ENCODE results near the gene DNMT1.

The DNMT1 gene

DNA sequence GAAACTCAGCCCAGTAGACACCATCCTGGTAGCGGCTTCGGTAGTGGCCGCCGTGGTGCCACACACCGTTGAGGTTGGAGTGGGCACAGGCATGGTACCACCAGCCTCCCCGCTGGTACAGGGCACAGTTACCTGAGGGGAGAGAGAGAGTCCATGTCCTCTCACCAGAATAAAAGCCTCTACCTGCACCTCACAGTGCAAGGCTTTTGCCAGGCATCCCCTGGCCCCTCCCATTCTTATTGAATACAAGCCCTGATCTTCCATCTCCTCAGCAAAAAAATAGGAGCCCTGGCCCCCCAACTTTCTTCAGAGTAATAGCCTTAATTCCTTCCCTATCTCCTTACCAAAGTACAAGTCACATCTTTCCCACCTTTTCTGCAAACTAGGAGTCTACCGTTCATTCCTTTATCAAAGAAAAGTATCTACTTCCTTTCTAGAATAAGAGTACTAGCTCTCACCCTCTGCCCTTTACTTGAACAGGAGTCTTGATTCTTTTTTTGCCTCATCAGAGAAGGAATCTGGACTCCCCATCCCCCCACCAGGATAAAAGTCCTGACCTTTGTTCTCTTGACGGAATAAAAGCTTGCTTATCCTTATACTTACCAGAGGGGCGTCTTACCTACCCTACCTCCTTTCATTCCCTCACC, 102.0 kb downstream of the DNMT1 start:
- no peak for DNase-seq (ENCODE audit: low spot score)

DNA sequence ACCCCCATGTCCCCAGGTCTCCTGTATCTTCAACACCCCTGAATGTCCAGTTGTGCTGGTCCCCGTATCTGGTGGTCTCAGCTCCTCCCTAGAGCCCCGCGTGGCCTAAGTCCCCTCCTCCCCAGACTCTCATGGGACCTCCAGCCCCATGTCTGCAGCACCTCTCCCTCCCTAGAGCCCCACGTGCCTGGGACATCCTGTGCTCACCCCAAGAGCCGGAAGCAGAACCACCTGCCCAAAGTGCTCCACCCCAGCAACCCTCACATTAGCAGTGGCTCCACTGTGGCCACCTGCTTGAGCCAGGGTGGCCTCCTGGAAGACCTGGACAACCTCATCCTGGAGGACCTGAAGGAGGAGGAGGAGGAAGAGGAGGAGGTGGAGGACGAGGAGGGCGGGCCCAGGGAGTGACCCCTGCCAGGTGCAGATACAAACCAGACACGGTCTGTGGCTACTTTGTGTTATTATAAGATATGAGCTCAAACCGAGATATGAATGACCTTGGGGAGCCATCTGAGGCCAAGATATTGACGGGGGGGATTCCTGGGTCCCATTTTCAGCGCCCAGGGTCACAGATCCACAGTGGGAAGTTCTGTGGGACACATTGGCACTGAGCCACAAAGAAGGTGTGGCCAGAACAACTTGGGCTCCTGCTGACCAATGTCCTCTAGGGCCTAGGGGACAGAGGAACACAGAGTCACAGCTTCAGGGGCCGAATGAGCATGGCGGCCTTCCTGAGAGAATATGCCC, 102.7 kb downstream of the DNMT1 start:
- no peak for DNase-seq (ENCODE audit: low spot score)

DNA sequence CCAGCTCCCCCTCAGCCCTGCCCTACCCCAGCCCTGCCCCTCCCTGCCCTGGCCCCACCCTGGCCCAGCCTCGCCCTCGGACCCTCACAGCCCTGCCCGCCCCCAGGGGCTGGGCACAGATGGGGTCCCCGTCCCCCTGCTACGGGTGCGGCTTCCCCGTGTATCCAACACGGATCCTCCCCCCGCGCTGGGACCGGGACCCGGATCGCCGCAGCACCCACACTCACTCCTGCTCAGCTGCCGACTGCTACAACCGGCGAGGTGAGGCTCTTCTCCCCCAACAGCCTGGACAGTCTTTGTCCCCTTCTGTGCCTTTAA, 103.4 kb downstream of the DNMT1 start:
- DNase-seq (ENCODE audit: low spot score), result no peak

- no peak for DNase-seq (ENCODE audit: low spot score)
Observed at GRCh38 chr19:10089801-10090375, 104.9 kb downstream of the DNMT1 start.

DNA sequence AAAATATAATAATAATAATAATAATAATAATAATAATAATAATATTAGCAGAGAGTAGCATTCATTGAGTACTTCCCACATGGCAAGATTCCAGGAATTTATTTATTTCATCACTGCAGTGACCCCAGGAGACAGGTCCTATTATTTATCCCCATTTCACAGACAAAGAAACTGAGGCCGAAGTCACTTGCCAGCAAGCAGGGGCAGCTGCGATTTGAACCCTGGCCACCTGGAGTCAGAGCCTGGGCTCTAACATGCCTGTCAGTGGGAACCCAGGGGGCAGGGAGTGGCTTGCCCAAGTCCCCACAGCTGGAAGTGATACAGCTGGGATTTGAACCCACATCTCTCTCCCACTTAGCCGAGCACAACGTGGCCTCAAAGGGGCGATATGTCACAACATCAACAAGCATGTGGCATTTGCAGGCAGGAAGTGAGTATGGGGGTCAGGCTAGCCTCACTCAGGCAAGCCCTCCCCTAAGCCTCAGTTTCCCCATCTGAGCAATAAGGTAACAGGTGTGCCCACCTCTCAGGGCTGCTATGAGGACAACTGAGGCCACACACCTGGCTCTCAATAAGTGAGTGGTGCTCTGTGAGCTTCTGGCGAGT, 105.7 kb downstream of the DNMT1 start:
- no peak for DNase-seq (ENCODE audit: low spot score)

DNA sequence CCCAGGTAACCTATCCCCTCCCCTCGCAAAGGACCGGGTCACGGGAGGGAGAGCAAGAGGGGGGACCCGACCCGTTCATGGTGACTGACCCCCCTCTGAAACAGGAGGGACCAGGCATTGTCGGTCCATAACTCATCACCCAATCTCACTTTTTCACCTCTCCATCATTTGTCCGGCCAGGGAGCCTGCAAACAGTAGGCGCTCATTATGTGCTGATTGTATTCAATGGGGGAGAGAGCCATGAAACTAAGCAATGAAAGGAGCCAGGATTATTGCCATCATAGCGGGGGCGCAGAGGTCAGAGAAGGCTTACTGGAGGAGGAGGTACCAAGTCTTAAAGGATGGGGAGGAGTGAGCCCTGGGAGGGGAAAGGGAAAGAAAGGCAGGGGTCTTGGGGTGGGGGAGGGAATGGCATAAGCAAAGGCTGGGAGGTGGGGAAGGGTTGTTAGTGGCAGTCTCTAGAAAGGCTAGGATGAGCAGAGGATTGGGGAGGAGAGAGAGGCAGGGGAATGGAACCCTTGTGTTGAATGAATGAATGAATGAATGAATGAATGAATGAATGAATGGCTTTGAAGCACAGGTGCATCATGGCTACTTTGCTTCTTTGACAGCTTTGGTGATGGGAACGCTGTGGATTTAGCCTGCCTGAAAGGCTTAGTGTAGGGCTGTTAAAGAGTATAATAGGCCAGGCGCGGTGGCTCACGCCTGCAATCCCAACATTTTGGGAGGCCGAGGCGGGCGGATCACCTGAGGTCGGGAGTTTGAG, 107.3 kb downstream of the DNMT1 start:
- no peak for DNase-seq (ENCODE audit: low spot score)

DNA sequence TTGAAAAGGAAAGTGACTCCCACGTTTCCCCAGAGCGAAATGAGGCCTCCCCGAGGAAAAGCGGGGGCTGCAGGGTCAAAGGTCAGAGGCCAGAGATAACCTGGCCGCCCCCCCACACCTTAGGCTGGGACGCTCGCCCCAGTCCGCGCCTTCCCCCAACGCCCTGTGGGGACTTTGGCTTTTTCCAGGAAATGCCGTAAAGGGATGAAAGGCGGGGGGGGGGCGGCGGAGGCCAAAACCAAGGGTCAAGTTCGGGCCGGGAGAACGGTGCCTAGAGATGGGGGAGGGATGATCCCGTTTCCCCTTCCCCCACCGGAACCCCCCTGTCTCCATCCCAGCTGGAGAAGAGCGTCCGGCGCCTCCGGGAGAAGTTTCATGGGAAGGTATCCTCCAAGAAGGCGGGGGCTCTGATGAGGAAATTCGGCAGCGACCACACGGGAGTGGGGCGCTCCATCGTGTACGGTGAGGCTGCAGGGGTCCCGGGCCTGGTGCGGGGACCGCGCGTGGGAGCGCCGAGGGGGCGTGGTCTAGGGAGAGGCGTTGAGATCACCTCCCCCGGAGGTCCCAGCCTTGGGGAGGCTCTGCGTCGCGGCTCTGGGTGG, 108.1 kb downstream of the DNMT1 start:
- DNase-seq (ENCODE audit: low spot score), result peak; percentile 37

GRCh38 chr19:10085641-10086590, 108.8 kb downstream of the DNMT1 start, which contains the start of gene SHFL:
Gene SHFL, plus strand, starts transcription at chr19:10086317. Its CDS starts 111 bp downstream, at chr19:10086428.
- DNase-seq (ENCODE audit: low spot score), result peak; percentile 93

- DNase-seq (ENCODE audit: low spot score), result no peak
Observed at GRCh38 chr19:10084803-10085202, 110.0 kb downstream of the DNMT1 start.

- DNase-seq (ENCODE audit: low spot score), result no peak
Observed at GRCh38 chr19:10083911-10084310, 110.8 kb downstream of the DNMT1 start.
